ENCODE results near the gene SBDS. TPM values are rescaled to one million over a fixed set of nuclear protein-coding genes. Genes with fewer than 3 reads are reported as not detected.
"Not testable (repeated sequence)": the region's sequence is repeated elsewhere in the genome, so short reads cannot be mapped to it uniquely, and the experiment has no call there.

Gene SBDS
- total RNA-seq, 2 donors from 2014 or later: 37.9 to 52.1 TPM

DNA sequence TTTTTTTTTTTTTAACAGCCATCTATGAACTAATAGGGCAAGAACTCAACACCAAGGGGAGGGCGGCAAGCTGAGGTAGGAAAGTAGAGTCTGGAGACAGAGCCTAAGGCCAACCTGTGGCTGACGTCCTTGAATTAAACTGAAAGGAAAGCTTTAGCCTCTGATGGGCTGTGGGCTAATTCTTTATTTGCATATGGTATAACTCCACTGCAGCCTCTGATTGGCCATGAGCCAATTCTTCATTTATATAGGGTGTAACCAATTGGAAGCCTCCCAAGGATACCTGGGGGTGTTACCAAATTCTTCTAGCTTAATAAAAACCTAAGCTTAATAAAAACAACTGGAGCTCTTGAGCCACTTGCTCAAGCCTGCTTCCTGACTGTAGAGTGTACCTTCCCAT, 11.6 kb upstream of the SBDS start:
- TF ChIP-seq, protein P1, sequence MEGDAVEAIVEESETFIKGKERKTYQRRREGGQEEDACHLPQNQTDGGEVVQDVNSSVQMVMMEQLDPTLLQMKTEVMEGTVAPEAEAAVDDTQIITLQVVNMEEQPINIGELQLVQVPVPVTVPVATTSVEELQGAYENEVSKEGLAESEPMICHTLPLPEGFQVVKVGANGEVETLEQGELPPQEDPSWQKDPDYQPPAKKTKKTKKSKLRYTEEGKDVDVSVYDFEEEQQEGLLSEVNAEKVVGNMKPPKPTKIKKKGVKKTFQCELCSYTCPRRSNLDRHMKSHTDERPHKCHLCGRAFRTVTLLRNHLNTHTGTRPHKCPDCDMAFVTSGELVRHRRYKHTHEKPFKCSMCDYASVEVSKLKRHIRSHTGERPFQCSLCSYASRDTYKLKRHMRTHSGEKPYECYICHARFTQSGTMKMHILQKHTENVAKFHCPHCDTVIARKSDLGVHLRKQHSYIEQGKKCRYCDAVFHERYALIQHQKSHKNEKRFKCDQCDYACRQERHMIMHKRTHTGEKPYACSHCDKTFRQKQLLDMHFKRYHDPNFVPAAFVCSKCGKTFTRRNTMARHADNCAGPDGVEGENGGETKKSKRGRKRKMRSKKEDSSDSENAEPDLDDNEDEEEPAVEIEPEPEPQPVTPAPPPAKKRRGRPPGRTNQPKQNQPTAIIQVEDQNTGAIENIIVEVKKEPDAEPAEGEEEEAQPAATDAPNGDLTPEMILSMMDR (IDR thresholded peaks at IDR 0.05): no peak
- no peak for TF ChIP-seq POLR2A (IDR thresholded peaks at IDR 0.05)
- no peak for ATAC-seq
- WGBS, 2 donors: 72 to 87% methylated on average over 2 of the region's 2 CpGs
- Histone ChIP-seq H3K4me1 (no peaks in the 10 kb centered on the region), H3K27ac (no peak overlapping the region), H3K36me3 (replicated peaks in 1 of 2; ENCODE audit: insufficient read depth in 1 of 2, low read depth in 2 of 2) (peaks cover 0 to 4% of the 10 kb centered on the region in 2 donors), H3K27me3 (no peaks in the 10 kb centered on the region), H3K9me3 (no peaks in the 10 kb centered on the region), H3K4me3 (no peak overlapping the region)
- intact Hi-C loops (cut with DNase I): no loop called here
- DNase-seq: no peak

DNA sequence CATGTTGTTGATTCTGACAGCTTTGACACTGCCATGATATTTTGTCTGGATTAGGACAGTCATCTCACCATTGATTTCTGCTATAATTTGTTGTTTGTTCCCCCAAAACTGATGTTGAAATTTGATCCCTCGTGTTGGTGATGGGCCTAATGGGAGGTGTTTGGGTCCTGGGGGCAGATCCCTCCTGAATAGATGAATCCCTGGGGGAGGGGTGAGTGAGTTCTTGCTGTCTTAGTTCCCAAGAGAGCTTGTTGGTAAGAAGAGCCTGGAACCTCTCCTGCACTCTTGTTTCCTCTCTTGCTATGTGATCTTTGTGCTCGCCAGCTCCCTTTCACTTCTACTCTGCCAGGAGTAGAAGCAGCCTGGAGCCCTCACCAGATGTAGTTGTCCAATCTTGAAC, 8.8 kb upstream of the SBDS start:
- 87 to 93% methylated on average over 2 of the region's 2 CpGs for WGBS, 2 donors
- H3K4me1 ChIP-seq; H3K27ac ChIP-seq; ATAC-seq; H3K9me3 ChIP-seq; H3K36me3 ChIP-seq (replicated peaks in 1 of 2; ENCODE audit: insufficient read depth in 1 of 2, low read depth in 2 of 2); intact Hi-C loops (cut with DNase I); H3K4me3 ChIP-seq; H3K27me3 ChIP-seq; DNase-seq: not testable (repeated sequence)

DNA sequence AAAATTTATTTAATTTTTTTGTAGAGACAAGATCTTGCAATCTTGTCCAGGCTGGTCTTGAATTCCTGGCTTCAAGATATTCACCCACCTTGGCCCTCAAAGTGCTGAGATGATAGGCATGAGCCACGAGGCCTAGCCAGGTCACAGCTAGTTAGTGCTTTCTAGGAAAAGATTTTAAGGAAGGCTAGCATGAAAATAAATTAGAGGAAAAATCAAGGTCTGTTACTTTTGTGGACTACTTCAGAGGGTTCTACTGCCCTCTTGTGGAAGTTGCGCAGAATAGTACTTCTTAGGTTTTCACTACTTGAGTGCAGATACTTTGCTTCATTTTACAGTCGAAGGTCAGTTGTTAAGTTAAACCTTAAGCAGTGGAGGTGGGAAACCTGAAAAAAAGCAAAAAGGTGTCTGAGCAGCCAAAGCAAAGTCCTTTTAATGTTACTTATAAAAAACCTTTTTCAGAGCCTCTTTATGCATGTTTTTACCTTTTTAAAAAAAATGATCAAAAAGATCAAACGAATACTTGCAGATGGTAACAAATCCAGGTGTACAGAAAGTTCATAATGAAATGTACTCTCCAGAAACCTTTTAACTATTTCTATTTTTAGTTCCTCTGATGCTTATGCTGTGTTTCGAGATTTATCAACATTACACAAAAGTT, 5.3 kb upstream of the SBDS start:
- TF ChIP-seq, protein P1 (IDR thresholded peaks at IDR 0.05): peak in 6 of 7 experiments; percentile 17 to 30 (median 24)
- intact Hi-C loops (cut with DNase I); H3K27me3 ChIP-seq; H3K27ac ChIP-seq; DNase-seq; ATAC-seq; H3K4me1 ChIP-seq; H3K4me3 ChIP-seq; H3K36me3 ChIP-seq (replicated peaks in 1 of 2; ENCODE audit: insufficient read depth in 1 of 2, low read depth in 2 of 2); H3K9me3 ChIP-seq: not testable (repeated sequence)
- 25 to 37% methylated on average over 4 of the region's 5 CpGs for WGBS, 2 donors

DNA sequence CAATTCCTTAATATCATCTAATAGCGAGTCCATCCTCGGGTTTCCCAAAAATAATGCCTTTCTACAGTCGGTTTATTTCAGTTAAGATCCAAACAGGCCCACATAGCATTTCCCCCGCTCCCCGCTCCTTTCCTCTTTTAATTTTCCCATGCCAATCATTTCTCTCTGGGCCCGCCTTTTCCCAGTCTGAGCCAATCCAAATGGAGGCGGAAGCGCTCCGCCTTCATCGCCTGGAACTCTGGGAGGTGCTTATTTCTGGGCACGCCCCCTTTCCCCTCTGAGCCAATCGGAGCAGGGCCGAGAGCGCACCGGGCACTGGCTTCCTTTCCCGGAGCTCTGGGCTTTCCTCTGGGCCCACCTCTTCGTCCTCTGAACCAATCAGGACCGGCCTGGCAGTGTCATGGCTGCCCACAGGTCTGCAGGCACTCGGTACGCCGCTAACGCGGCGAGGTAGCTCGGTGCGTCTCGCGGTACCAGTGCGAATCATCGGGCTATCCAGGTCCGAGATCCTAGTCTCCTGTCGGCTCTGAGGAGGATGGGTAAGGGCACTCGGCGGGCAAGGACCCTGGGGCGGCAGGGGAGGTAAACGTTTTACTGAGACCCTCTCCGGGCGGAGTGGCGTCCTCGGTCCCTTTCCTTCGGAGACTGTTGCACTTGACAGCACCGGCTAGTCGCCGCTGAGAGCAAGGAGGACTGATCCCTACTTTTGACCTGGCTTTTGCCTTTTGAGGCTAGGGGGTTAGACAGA, 1.2 kb upstream of the SBDS start, which contains the start of gene TYW1:
TSS of gene TYW1 (plus strand) at position 390 of the 748 bp plus-strand sequence. CDS start at position 536, 146 bp downstream.
- H3K27me3 ChIP-seq; H3K9me3 ChIP-seq; H3K36me3 ChIP-seq (replicated peaks in 1 of 2; ENCODE audit: insufficient read depth in 1 of 2, low read depth in 2 of 2); intact Hi-C loops (cut with DNase I): not testable (repeated sequence)
- peak within 1 kb of the TSS; percentile 74 to 100 (median 86) for H3K27ac ChIP-seq
- 0% methylated on average over 13 to 44 of the region's 44 CpGs for WGBS, 2 donors
- TF ChIP-seq POLR2A (IDR thresholded peaks at IDR 0.05): peak; percentile 42 to 86 (median 85)
- DNase-seq (peak; percentile 99), ATAC-seq (peak; percentile 87)
- peaks cover 18% of the 10 kb centered on the region for H3K4me1 ChIP-seq
- peak within 1 kb of the TSS; percentile 30 to 74 for H3K4me3 ChIP-seq

DNA sequence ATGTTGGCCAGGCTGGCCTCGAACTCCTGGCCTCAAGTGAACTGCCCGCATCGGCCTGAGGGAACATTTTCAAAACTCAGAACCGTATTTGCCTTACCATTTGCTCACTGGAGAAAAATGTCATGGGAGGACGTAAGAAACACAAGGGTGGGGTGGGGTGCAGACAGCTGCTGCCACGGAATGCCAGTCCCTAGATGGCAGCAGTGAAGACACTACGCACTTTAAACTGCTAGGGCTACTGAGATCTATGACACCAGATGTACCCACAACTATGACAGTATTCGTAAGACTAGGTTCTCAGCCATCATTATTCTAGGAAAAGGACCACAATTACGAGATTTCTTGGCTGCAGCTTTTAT, 716 bp downstream of the SBDS start:
- TF ChIP-seq, protein P1 (IDR thresholded peaks at IDR 0.05): peak in 5 of 7 experiments; percentile 15 to 37 (median 30)
- Histone ChIP-seq H3K27ac (peak overlapping the region; percentile 90 to 100 (median 98)), H3K4me1 (peaks cover 18% of the 10 kb centered on the region), H3K4me3 (peak overlapping the region; percentile 62 to 67), H3K36me3 (replicated peaks in 1 of 2; ENCODE audit: insufficient read depth in 1 of 2, low read depth in 2 of 2) (peaks cover 5 to 12% of the 10 kb centered on the region in 2 donors)
- peak; percentile 67 to 83 (median 72) for DNase-seq
- H3K9me3 ChIP-seq; intact Hi-C loops (cut with DNase I); H3K27me3 ChIP-seq: not testable (repeated sequence)
- 0% methylated on average over 9 of the region's 9 CpGs for WGBS, 2 donors
- peak; percentile 52 for ATAC-seq

DNA sequence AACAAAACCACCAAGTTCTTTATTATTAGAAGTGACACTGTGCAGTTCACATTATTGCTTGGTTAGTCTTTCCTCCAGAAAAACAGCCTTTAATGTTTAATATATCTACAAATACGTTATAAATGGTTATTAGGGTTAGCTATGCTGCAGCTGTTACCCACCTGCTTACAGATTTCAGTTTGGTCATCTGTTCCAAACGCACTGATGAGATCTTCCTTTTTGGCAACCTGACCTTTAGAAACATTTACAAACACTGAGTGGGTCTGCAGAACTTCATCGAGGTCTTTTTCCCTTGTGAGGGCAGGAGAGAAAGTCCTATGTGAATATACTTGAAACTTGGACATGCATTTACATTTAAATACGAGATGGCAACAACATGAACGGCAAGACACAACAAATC, 1.3 kb downstream of the SBDS start:
- Histone ChIP-seq H3K36me3 (replicated peaks in 1 of 2; ENCODE audit: insufficient read depth in 1 of 2, low read depth in 2 of 2) (peaks cover 8 to 12% of the 10 kb centered on the region in 2 donors), H3K4me1 (peaks cover 18% of the 10 kb centered on the region), H3K27ac (peak overlapping the region; percentile 90 to 100 (median 98))
- H3K9me3 ChIP-seq; ATAC-seq; intact Hi-C loops (cut with DNase I); DNase-seq; H3K4me3 ChIP-seq; H3K27me3 ChIP-seq: not testable (repeated sequence)
- 28 to 30% methylated on average over 5 of the region's 5 CpGs for WGBS, 2 donors

DNA sequence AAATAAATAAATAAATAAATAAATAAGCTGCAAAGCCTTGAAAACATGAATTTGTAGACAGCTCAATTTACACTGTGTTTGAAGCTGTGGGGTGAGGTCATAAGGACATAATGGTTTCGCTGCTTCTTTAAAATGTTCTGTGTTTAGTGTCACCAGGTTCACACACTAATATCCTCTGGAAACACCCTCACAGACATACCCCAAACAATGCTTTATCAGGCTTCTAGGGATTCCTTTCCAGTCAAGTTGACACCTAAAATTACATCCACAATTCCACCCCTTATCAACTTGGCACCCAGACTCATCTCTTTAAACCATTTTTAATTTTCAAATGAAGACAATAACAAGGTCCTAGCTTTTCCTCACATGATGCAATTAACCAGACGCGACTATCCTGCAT, 5.8 kb downstream of the SBDS start:
- Histone ChIP-seq H3K4me1 (peaks cover 13% of the 10 kb centered on the region), H3K36me3 (replicated peaks in 1 of 2; ENCODE audit: insufficient read depth in 1 of 2, low read depth in 2 of 2) (peaks cover 12 to 22% of the 10 kb centered on the region in 2 donors)
- H3K9me3 ChIP-seq; H3K27ac ChIP-seq; H3K4me3 ChIP-seq; intact Hi-C loops (cut with DNase I); ATAC-seq; H3K27me3 ChIP-seq; DNase-seq: not testable (repeated sequence)
- WGBS, 2 donors: 95 to 100% methylated on average over 1 of the region's 3 CpGs

DNA sequence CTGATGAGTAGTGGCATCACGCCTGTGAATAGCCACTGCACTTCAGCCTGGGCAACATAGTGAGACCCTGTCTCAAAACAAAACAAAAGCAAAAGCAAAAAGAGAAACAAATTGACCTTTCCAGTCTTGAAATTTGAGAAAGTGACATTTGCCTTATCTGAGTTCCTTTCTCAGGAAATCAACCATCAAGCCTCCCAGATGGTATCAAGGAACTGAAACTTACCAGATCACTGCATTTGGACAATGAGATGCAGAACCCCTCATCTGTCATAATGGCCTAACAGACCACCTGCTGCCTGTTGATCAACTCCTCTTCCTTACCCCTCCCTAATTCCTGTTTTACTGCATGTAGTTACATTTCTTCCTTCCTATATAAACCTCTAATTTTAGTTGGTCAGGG, 15.1 kb downstream of the SBDS start:
- H3K4me3 ChIP-seq; H3K27me3 ChIP-seq; DNase-seq; H3K27ac ChIP-seq; H3K9me3 ChIP-seq; H3K4me1 ChIP-seq; intact Hi-C loops (cut with DNase I); H3K36me3 ChIP-seq (replicated peaks in 1 of 2; ENCODE audit: insufficient read depth in 1 of 2, low read depth in 2 of 2); ATAC-seq: not testable (repeated sequence)
- 79 to 100% methylated on average over 1 of the region's 1 CpG for WGBS, 2 donors

DNA sequence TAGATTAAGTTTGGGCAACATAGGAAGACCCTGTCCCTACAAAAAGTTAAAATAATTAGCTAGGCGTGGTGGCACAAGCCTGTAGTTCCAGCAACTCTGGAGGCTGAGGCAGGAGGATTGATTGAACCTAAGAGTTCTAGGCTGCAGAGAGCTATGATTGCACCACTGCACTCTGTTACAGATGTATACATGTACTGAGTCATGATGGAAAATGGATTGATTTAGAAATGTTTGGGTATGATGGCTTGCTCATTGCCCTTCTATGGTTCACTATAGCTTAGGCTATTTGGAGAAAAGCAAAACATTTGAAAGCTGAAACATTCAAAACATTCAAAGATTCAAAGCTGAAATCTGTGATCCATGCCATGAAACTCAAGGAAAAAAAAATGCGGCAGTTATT, 16.4 kb downstream of the SBDS start:
- WGBS, 2 donors: 82 to 97% methylated on average over 2 of the region's 2 CpGs
- H3K9me3 ChIP-seq; H3K27ac ChIP-seq; ATAC-seq; H3K4me3 ChIP-seq; DNase-seq; H3K27me3 ChIP-seq; intact Hi-C loops (cut with DNase I); H3K36me3 ChIP-seq (replicated peaks in 1 of 2; ENCODE audit: insufficient read depth in 1 of 2, low read depth in 2 of 2); H3K4me1 ChIP-seq: not testable (repeated sequence)
